ENCODE measurements around the gene APBA3.

The APBA3 gene

DNA sequence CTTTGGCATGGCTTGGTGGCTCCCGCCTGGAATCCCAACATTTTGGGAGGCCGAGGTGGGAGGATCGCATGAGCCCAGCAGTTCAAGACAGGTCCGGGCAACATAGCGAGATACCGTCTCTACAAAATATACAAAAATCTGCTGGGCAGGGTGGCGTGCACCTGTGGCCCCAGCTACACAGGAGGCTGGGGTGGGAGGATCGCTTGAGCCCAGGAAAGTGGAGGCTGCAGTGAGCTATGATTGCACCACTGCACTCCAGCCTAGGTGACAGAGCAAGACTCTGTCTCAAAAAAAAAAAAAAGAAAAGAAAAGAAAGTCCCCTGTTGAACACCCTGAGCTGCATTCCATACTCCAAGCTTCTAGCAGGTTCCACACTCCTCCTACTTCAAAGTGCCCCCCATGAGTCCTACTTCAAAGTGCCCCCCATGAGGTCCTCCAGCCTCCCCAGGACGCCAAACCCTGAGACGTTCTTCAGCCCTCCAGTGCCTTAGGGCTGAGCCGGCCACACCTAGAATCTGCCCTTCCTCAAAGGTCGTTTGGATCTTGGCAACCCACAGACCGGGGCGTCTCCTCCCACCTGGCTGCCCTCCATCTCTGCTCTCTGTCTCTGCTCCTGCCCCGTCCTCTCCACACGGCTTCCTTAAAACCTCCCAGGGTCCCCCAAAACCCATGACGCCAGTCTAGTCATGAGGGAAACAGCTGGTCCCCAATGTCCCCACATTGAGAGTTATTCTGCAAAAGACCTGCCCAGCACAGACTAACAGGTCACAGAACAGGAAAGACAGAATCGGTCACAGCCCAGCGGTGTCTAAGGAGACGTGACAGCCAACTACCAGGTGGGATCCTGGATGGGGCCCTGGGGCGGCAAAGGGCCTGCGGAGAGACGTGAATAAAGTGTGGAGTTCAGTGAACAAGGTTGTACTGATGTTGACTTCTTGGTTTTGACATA is 48.6 kb downstream of the APBA3 start:
- no peak for DNase-seq

DNA sequence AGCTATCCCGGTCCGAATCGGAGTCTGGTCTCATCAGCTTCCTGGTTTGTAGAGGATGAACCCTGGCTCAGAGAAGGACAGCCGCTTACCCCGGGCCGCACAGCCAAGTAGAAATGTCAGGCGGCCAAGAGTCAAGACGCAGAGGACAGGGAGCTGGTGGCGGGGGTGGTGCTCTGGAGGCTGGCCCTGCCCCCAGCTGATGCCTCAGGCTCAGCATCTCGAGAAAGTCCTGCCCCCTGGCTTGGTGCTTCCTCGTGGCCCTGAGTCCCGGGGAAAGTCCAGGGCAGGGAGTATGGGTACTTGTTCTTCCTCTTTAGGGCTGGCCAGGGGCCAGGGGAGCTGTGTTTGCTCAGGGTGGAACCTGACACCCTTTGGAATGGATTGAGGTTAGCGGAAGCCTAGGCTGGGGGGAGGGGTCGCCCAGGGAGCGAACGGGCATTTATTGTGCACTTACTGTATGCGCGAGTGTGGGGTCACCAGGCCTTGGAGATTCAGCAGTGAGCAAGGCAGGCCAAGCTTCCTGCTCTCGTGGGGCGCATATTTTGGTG is 51.2 kb downstream of the APBA3 start:
- DNase-seq = peak; percentile 82 to 83

DNA sequence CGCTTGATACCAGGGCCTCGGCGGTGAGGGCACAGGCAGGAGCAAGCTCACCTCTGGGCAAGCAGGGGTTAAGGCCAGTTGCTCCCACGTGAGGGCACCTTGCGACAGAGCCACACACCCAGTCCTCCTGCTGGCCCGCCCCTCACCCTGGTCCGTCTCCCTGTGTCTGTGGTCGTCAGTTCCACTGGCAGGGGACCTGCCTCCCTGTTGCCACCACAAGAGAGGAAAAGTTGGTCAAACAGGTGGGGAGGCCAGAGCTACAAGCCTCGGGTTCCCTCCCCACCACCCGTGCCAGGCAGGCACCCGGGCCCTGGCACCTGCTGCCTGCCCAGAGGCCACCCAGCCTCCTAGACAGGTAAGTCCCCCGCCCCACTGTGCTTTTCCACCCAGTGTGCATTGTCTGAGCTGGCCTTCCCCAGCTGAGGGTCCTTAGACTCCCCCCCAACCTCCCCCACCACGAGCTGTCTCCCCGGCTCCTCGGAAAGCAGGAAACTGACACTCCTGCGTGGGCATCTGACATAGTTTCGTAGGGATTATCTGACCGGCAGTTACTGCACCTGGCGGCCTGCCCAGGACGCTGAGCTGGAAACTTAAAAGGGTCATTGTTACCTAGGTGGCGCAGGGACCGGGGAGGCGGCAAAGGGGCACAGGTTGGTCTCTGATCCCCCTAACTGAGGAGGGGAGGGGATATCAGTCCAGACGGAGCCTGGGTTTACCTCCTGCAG is 53.1 kb downstream of the APBA3 start, which contains the start of gene TJP3:
TSS of gene TJP3 (plus strand) at position 178 of the 725 bp plus-strand sequence. CDS start 20,049 bp downstream, outside the sequence.
- DNase-seq = no peak

DNA sequence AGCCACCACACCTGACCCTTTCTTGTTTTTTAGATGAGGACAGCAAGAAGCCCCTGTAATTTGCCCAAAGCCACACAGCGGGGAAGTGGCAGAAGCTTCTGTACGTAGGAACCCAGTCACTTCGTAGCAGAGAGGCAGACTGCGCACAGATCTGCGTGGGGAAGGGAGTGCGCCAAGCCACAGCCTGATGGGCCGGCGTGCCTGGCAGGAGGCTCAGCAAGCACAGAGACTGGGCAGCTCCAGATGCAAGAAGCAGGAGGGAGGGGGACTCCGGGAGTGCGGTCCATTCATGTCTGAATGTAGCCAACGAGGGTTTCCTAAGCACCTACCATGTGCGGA is 53.7 kb downstream of the APBA3 start:
- no peak for DNase-seq

DNA sequence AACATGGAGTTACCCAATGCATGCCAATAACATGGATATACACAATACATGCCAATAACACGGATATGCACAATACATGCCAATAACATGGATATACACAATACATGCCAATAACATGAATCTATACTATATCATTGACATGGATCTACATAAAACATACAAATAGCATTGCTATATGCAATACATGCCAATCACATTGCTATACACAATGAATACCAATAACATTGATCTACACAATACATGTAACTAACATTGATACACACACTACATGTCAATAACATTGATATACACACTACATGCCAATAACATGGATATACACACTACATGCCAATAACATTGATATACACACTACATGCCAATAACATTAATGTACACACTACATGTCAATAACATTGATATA is 60.3 kb downstream of the APBA3 start:
- DNase-seq = no peak
